ENCODE data around the gene ZNF429.
A peak's percentile ranks its signal among the peaks of the same experiment; 100 is the strongest.
"Not testable (repeated sequence)": the region's sequence is repeated elsewhere in the genome, so short reads cannot be mapped to it uniquely, and the experiment has no call there.

ZNF429 gene

GRCh38 chr19:21505459-21506451 is at the start of gene ZNF429:
Gene ZNF429, plus strand, starts transcription at chr19:21505602. Its CDS starts 170 bp downstream, at chr19:21505772.
- Histone ChIP-seq H3K4me3 (peak within 1 kb of the TSS; percentile 76), H3K9me3 (peaks cover 3% of the 10 kb centered on the region; the same call in 1 of the 2 replicates), H3K4me1 (no peaks in the 10 kb centered on the region), H3K36me3 (replicated peaks) (no peaks in the 10 kb centered on the region), H3K27me3 (ENCODE audit: low read depth) (no peaks in the 10 kb centered on the region)
- in situ Hi-C loops (cut with MboI; ENCODE audit: low sequenced_read_pairs): no loop called here
- peak; percentile 83 to 92 for DNase-seq (ENCODE audit: low spot score in 2 of 2)

- no peak for DNase-seq (ENCODE audit: low spot score in 2 of 2)
- no peaks in the 10 kb centered on the region for H3K9me3 ChIP-seq
- no peaks in the 10 kb centered on the region for H3K4me1 ChIP-seq
- H3K36me3 ChIP-seq (replicated peaks): no peaks in the 10 kb centered on the region
- H3K27me3 ChIP-seq (ENCODE audit: low read depth): no peaks in the 10 kb centered on the region
- in situ Hi-C loops (cut with MboI; ENCODE audit: low sequenced_read_pairs): no loop called here
- no peak overlapping the region for H3K4me3 ChIP-seq
Observed at GRCh38 chr19:21460686-21461085, 44.7 kb upstream of the ZNF429 start.

GRCh38 chr19:21462540-21462939 is 42.9 kb upstream of the ZNF429 start:
- no peaks in the 10 kb centered on the region for H3K27me3 ChIP-seq (ENCODE audit: low read depth)
- no peak overlapping the region for H3K4me3 ChIP-seq
- no peak for DNase-seq (ENCODE audit: low spot score in 2 of 2)
- H3K36me3 ChIP-seq (replicated peaks): no peaks in the 10 kb centered on the region
- in situ Hi-C loops (cut with MboI; ENCODE audit: low sequenced_read_pairs): no loop called here
- no peaks in the 10 kb centered on the region for H3K9me3 ChIP-seq
- H3K4me1 ChIP-seq: no peaks in the 10 kb centered on the region

DNA sequence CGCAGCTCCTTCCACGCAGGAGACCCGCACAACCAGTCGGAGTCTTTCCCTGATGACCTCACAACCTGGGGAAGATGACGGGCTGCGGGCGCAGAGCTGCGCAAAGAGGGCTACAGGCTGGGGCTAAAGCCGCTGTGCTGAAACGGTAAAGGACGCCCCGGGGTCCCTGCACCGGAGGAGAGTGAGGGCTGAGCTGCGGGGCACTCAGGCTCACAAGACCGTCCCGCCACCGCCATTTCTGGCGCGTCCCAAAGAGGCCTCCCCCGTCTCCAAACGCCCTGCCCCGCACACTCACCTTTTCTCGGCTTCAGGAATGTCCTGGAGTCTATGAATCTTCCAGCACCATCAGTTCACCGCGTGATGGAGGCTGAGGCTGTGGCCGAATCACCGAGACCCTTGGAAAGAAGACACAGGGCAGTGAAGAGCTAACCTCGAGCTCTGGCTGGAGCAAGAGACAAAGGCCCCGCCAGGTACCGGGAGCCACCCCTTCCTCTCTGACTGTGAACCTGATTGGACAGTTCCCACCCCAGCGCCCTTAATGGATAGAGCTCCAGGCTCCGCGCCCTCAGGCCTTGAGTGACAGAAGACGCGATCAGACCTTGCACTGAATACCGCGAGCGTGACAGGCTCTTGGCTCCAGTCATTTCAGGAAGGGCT is 41.8 kb upstream of the ZNF429 start:
- Histone ChIP-seq H3K4me3 (no peak overlapping the region), H3K36me3 (replicated peaks) (no peaks in the 10 kb centered on the region), H3K4me1 (no peaks in the 10 kb centered on the region), H3K9me3 (no peaks in the 10 kb centered on the region), H3K27me3 (ENCODE audit: low read depth) (no peaks in the 10 kb centered on the region)
- no peak for DNase-seq (ENCODE audit: low spot score in 2 of 2)
- in situ Hi-C loops (cut with MboI; ENCODE audit: low sequenced_read_pairs): no loop called here

DNA sequence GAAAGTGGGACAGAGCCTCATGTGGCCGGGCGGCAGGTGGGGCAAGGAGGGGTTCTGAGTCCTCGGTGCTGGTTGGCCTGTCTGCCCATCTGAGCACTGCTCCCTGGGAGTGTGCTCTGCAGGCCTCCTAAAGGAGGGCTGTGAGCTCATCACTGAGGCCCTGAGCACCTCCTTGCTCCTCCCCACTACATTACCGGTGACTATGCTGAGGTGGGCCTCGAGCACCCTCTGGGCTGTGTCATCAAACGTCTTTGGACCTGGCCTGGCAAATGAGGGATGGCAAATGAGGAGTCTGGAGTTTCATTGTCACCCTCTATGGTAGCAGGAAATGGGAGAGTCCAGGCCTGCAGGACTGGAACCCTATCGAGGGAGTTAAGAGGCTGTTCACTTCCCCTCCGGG is 38.8 kb upstream of the ZNF429 start:
- Histone ChIP-seq H3K36me3 (replicated peaks) (no peaks in the 10 kb centered on the region), H3K27me3 (ENCODE audit: low read depth) (no peaks in the 10 kb centered on the region), H3K4me3 (no peak overlapping the region), H3K9me3 (no peaks in the 10 kb centered on the region), H3K4me1 (no peaks in the 10 kb centered on the region)
- no peak for DNase-seq (ENCODE audit: low spot score in 2 of 2)
- in situ Hi-C loops (cut with MboI; ENCODE audit: low sequenced_read_pairs): no loop called here

DNA sequence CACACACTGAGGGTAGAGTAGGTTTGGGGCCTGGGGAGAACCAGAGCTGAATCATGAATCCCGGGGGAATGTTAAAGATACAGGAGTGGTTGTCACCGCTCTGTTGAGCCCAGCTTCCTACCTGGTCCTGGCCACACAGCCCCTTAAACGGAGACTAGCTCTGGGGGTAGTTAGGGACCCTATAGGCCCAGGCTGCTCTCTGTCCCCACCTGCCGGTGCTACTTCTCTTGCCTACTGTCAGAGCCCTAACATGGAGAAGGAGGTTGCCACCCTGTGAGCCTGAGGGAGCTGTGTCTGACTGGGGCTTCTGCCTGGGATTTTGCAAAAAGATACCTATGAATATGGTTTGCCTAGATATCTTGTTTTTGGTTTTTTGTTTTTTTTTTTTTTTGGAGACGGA is 36.6 kb upstream of the ZNF429 start:
- Histone ChIP-seq H3K4me1 (no peaks in the 10 kb centered on the region), H3K9me3 (no peaks in the 10 kb centered on the region), H3K36me3 (replicated peaks) (no peaks in the 10 kb centered on the region), H3K27me3 (ENCODE audit: low read depth) (no peaks in the 10 kb centered on the region), H3K4me3 (no peak overlapping the region)
- in situ Hi-C loops (cut with MboI; ENCODE audit: low sequenced_read_pairs): no loop called here
- DNase-seq (ENCODE audit: low spot score in 2 of 2): no peak

GRCh38 chr19:21472507-21472906 is 32.9 kb upstream of the ZNF429 start:
- Histone ChIP-seq H3K4me3 (no peak overlapping the region), H3K4me1 (no peaks in the 10 kb centered on the region), H3K27me3 (ENCODE audit: low read depth) (no peaks in the 10 kb centered on the region), H3K9me3 (no peaks in the 10 kb centered on the region), H3K36me3 (replicated peaks) (no peaks in the 10 kb centered on the region)
- in situ Hi-C loops (cut with MboI; ENCODE audit: low sequenced_read_pairs): no loop called here
- no peak for DNase-seq (ENCODE audit: low spot score in 2 of 2)

GRCh38 chr19:21474671-21475181 is 30.7 kb upstream of the ZNF429 start:
- DNase-seq (ENCODE audit: low spot score in 2 of 2): no peak
- no peaks in the 10 kb centered on the region for H3K36me3 ChIP-seq (replicated peaks)
- H3K27me3 ChIP-seq (ENCODE audit: low read depth): no peaks in the 10 kb centered on the region
- no peak overlapping the region for H3K4me3 ChIP-seq
- H3K4me1 ChIP-seq: no peaks in the 10 kb centered on the region
- in situ Hi-C loops (cut with MboI; ENCODE audit: low sequenced_read_pairs): no loop called here
- H3K9me3 ChIP-seq: no peaks in the 10 kb centered on the region

GRCh38 chr19:21482361-21482760 is 23.0 kb upstream of the ZNF429 start:
- in situ Hi-C loops (cut with MboI; ENCODE audit: low sequenced_read_pairs); DNase-seq (ENCODE audit: low spot score in 2 of 2); H3K4me1 ChIP-seq; H3K27me3 ChIP-seq (ENCODE audit: low read depth); H3K36me3 ChIP-seq (replicated peaks); H3K4me3 ChIP-seq; H3K9me3 ChIP-seq: not testable (repeated sequence)

DNA sequence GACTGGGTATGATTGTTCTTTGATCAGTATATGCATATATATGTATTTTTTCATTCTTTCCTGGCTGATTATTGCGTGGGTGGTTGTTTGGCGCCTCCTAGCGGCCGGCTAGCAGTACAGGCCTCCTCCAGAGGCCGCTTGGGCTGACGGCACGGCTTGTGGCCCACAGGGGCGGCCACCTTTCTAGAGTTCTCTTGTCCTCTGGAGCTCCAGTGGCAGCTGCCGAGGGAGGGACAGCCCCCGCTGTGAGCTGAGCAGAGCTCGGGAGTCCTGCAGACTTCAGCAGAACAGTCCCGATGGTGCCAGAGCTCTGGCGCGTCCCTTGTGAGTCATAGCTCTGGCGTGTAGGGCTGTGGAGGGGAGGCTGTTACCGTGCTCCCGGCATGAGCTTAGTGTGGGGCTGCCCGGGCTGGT is 22.5 kb upstream of the ZNF429 start:
- H3K9me3 ChIP-seq: no peaks in the 10 kb centered on the region
- DNase-seq (ENCODE audit: low spot score in 2 of 2): peak in 1 of 2 experiments; percentile 47
- no peaks in the 10 kb centered on the region for H3K4me1 ChIP-seq
- H3K27me3 ChIP-seq (ENCODE audit: low read depth): no peaks in the 10 kb centered on the region
- H3K4me3 ChIP-seq: no peak overlapping the region
- no peaks in the 10 kb centered on the region for H3K36me3 ChIP-seq (replicated peaks)
- in situ Hi-C loops (cut with MboI; ENCODE audit: low sequenced_read_pairs): no loop called here

DNA sequence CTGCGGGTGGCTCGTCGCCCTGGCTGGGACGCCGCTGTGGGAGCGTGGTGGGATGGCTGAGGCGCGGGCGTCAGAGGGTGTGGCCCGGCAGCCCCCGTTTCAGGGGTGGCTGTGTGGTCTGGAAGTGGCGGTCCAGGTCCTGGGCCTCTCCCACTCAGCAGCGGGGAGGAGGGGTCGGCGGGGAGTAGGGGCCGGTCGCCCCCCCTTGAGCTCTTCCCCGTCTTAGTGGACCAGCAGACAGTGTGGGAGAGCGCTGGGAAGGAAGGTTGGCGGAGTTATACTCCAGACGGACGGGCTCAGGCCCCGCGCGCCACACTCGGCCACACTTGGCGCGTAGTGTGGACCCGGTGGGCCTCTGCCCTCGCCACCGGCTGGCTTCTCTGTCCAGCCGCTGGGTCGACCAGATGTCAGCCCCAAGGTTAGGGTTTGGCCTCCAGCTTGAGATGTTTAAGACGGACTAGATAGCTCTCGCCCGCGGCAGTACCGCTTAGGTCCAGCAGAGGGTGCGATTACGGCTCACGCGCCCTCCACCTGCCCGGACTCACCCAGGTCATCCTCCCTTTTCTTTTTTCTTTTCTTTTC is 21.7 kb upstream of the ZNF429 start:
- H3K9me3 ChIP-seq: no peaks in the 10 kb centered on the region
- no peaks in the 10 kb centered on the region for H3K4me1 ChIP-seq
- H3K36me3 ChIP-seq (replicated peaks): no peaks in the 10 kb centered on the region
- no peaks in the 10 kb centered on the region for H3K27me3 ChIP-seq (ENCODE audit: low read depth)
- DNase-seq (ENCODE audit: low spot score in 2 of 2): peak in 1 of 2 experiments; percentile 58
- no peak overlapping the region for H3K4me3 ChIP-seq
- in situ Hi-C loops (cut with MboI; ENCODE audit: low sequenced_read_pairs): no loop called here

GRCh38 chr19:21484631-21485030 is 20.8 kb upstream of the ZNF429 start:
- Histone ChIP-seq H3K36me3 (replicated peaks) (no peaks in the 10 kb centered on the region), H3K4me3 (no peak overlapping the region), H3K4me1 (no peaks in the 10 kb centered on the region), H3K9me3 (no peaks in the 10 kb centered on the region), H3K27me3 (ENCODE audit: low read depth) (no peaks in the 10 kb centered on the region)
- in situ Hi-C loops (cut with MboI; ENCODE audit: low sequenced_read_pairs): no loop called here
- no peak for DNase-seq (ENCODE audit: low spot score in 2 of 2)

GRCh38 chr19:21485926-21486325 is 19.5 kb upstream of the ZNF429 start:
- no peak for DNase-seq (ENCODE audit: low spot score in 2 of 2)
- H3K9me3 ChIP-seq: no peaks in the 10 kb centered on the region
- in situ Hi-C loops (cut with MboI; ENCODE audit: low sequenced_read_pairs): no loop called here
- H3K4me1 ChIP-seq: no peaks in the 10 kb centered on the region
- H3K36me3 ChIP-seq (replicated peaks): no peaks in the 10 kb centered on the region
- H3K4me3 ChIP-seq: no peak overlapping the region
- no peaks in the 10 kb centered on the region for H3K27me3 ChIP-seq (ENCODE audit: low read depth)

- in situ Hi-C loops (cut with MboI; ENCODE audit: low sequenced_read_pairs): no loop called here
- Histone ChIP-seq H3K4me3 (no peak overlapping the region), H3K9me3 (no peaks in the 10 kb centered on the region), H3K36me3 (replicated peaks) (no peaks in the 10 kb centered on the region), H3K27me3 (ENCODE audit: low read depth) (no peaks in the 10 kb centered on the region), H3K4me1 (no peaks in the 10 kb centered on the region)
- no peak for DNase-seq (ENCODE audit: low spot score in 2 of 2)
Observed at GRCh38 chr19:21487969-21488368, 17.4 kb upstream of the ZNF429 start.

Measured in HAP-1 (cell line).